Loucy (cell line): Measurements from ENCODE around the gene SH3PXD2B.

ENCODE experiments used
- EZH2phosphoT487 ChIP-seq: fragments of 200-600 bp; IDR thresholded peaks from 2 replicates; pipeline ENCODE4 v1.6.1; 2018; ENCODE audit warnings: antibody characterized with exemption, mild to moderate bottlenecking, moderate library complexity, borderline replicate concordance
- TF ChIP-seq, protein P1 (sequence below): fragments of 200-600 bp; sonication (generic); conservative IDR thresholded peaks from 2 replicates; pipeline ENCODE4 v1.5.1; 2014; ENCODE audit warnings: mild to moderate bottlenecking, antibody characterized with exemption, low read length

DNA sequence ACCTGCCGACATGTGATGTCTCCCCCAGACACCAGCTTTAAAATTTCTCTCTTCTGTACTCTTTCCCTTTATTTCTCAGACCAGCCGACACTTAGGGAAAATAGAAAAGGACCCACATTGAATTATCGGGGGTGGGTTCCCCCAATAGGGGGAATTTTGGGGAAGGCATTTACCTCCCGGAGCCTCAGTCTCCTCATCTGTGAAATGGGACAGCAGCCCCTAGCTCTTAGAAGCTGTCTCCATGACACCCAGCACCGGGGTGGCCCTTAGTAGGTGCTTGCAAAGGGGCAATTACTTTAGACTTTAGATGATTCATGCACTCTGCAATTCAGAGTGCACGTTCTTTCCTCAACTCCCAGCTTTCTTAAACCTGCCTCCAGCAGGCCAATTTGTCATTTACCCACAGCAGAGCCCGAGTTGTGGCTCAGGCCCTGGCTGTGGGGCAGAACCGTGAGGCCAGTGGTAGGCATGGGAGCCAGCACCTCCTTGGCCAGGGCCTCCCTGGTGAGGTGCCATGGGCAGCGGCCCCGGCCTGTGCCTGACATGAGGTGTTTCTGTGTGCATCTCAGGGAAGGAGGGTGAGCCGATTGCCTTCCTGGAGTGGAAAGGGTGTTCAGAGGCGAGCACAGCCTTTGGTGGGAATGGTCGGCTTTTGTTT lies 51.7 kb downstream of the SH3PXD2B start:
- TF ChIP-seq, protein P1, sequence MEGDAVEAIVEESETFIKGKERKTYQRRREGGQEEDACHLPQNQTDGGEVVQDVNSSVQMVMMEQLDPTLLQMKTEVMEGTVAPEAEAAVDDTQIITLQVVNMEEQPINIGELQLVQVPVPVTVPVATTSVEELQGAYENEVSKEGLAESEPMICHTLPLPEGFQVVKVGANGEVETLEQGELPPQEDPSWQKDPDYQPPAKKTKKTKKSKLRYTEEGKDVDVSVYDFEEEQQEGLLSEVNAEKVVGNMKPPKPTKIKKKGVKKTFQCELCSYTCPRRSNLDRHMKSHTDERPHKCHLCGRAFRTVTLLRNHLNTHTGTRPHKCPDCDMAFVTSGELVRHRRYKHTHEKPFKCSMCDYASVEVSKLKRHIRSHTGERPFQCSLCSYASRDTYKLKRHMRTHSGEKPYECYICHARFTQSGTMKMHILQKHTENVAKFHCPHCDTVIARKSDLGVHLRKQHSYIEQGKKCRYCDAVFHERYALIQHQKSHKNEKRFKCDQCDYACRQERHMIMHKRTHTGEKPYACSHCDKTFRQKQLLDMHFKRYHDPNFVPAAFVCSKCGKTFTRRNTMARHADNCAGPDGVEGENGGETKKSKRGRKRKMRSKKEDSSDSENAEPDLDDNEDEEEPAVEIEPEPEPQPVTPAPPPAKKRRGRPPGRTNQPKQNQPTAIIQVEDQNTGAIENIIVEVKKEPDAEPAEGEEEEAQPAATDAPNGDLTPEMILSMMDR, result no peak
- no peak for TF ChIP-seq EZH2phosphoT487
